IMR-90 (cell line): Measurements from ENCODE around the gene THRB. TPM values are rescaled to one million over a fixed set of nuclear protein-coding genes. Genes with fewer than 3 reads are reported as not detected.

Source experiments
- ATAC-seq: fragments of 200-7000 bp; cut with Tn5 transposase; 2 replicates; pipeline ENCODE4 v1.9.1; 2020; ENCODE audit warnings: low read depth, mild to moderate bottlenecking, moderate library complexity
- BruUV-seq: library from RNA; stranded (reverse); fragments of 400-500 nt; replicated peaks from 2 replicates; lab custom pipeline; 2021; lab: Mats Ljungman, UMichigan
- CTCF ChIA-PET: fragments of 300-600 bp; formaldehyde crosslinking; extraction: SDS; loops from one replicate; lab custom pipeline; 2021; ENCODE audit warnings: antibody characterized with exemption; lab: Yijun Ruan, JAX
- POLR2A ChIA-PET: fragments of 300-600 bp; sonication (Branson Sonifier 250); formaldehyde crosslinking; loops from one replicate; lab custom pipeline; 2022; ENCODE audit warnings: antibody characterized with exemption; ENCODE audit not compliant: unreplicated experiment; lab: Charles Lee
- DNase-seq: peaks from one replicate; pipeline ENCODE4 v3.0.0; 2013
- H2AFZ ChIP-seq: replicated peaks from 2 replicates; pipeline ENCODE3; 2013; ENCODE audit warnings: low read length, mild to moderate bottlenecking; ENCODE audit not compliant: poor library complexity
- H2AK5ac ChIP-seq: 2 replicates; pipeline ENCODE4 v1.6.1; 2013; ENCODE audit warnings: low read depth, low read length, inconsistent platforms
- H2AK9ac ChIP-seq: replicated peaks from 2 replicates; pipeline ENCODE3; 2013; ENCODE audit warnings: mild to moderate bottlenecking, low read depth, low read length, moderate library complexity; ENCODE audit not compliant: poor library complexity
- H2BK120ac ChIP-seq: 2 replicates; pipeline ENCODE4 v1.6.1; 2013; ENCODE audit warnings: low read depth, low read length, inconsistent platforms
- H2BK15ac ChIP-seq: 3 replicates; pipeline ENCODE4 v1.6.1; 2013; ENCODE audit warnings: low read depth, low read length, inconsistent platforms
- H2BK20ac ChIP-seq: 2 replicates; pipeline ENCODE4 v1.6.1; 2013; ENCODE audit warnings: low read depth, mild to moderate bottlenecking, inconsistent platforms, low read length, moderate library complexity
- H2BK5ac ChIP-seq: 2 replicates; pipeline ENCODE4 v1.6.1; 2013; ENCODE audit warnings: mild to moderate bottlenecking, low read depth, low read length, inconsistent platforms; ENCODE audit not compliant: poor library complexity, severe bottlenecking
- H3K14ac ChIP-seq: replicated peaks from 2 replicates; pipeline ENCODE4 v1.6.1; 2013; ENCODE audit warnings: low read depth, low read length, inconsistent platforms
- H3K18ac ChIP-seq: 2 replicates; pipeline ENCODE4 v1.6.1; 2013; ENCODE audit warnings: low read depth, low read length, control low read depth
- H3K23ac ChIP-seq: 2 replicates; pipeline ENCODE4 v1.6.1; 2013; ENCODE audit warnings: low read depth, low read length, inconsistent platforms
- H3K27ac ChIP-seq: 2 replicates; pipeline ENCODE4 v1.5.1; 2013; ENCODE audit warnings: mild to moderate bottlenecking, control low read depth, low read length; ENCODE audit not compliant: insufficient read depth
- H3K27me3 ChIP-seq: 2 replicates; pipeline ENCODE4 v1.6.1; 2013; ENCODE audit warnings: low read length; ENCODE audit not compliant: control insufficient read depth, insufficient read depth
- H3K36me3 ChIP-seq: 2 replicates; pipeline ENCODE4 v1.6.1; 2013; ENCODE audit warnings: low read length, mixed read lengths; ENCODE audit not compliant: control insufficient read depth, insufficient read depth
- H3K4ac ChIP-seq: 2 replicates; pipeline ENCODE4 v1.6.1; 2013; ENCODE audit warnings: low read depth, low read length, inconsistent platforms
- H3K4me1 ChIP-seq: 2 replicates; pipeline ENCODE4 v1.6.1; 2013; ENCODE audit warnings: low read length, mixed read lengths; ENCODE audit not compliant: control insufficient read depth, insufficient read depth
- H3K4me2 ChIP-seq: 2 replicates; pipeline ENCODE4 v1.6.1; 2013; ENCODE audit warnings: low read depth, mild to moderate bottlenecking, control low read depth, low read length, moderate library complexity
- H3K4me3 ChIP-seq: 2 replicates; pipeline ENCODE4 v1.5.1; 2013; ENCODE audit warnings: low read depth, mild to moderate bottlenecking, control low read depth, low read length, moderate library complexity; ENCODE audit not compliant: insufficient read depth
- H3K56ac ChIP-seq: 2 replicates; pipeline ENCODE4 v1.6.1; 2013; ENCODE audit warnings: low read length, inconsistent platforms; ENCODE audit not compliant: insufficient read depth; ENCODE audit errors: extremely low read depth
- H3K79me1 ChIP-seq, 2 experiments: 2 replicates each; pipeline ENCODE4 v1.6.1; 2013; ENCODE audit warnings: low read length in 2 of 2, inconsistent platforms in 1 of 2, low read depth in 1 of 2
- H3K9ac ChIP-seq: 2 replicates; pipeline ENCODE4 v1.6.1; 2013; ENCODE audit warnings: low read depth, low read length, control low read depth
- H3K9me1 ChIP-seq: 2 replicates; pipeline ENCODE4 v1.6.1; 2013; ENCODE audit warnings: low read length, inconsistent platforms; ENCODE audit not compliant: insufficient read depth
- H3K9me3 ChIP-seq: 2 replicates; pipeline ENCODE4 v1.6.1; 2013; ENCODE audit warnings: low read length; ENCODE audit not compliant: control insufficient read depth, insufficient read depth
- H4K20me1 ChIP-seq: 2 replicates; pipeline ENCODE4 v1.6.1; 2013; ENCODE audit warnings: low read length, inconsistent platforms; ENCODE audit not compliant: insufficient read depth
- H4K5ac ChIP-seq: 2 replicates; pipeline ENCODE4 v1.6.1; 2013; ENCODE audit warnings: mild to moderate bottlenecking, low read depth, low read length, control low read depth
- H4K8ac ChIP-seq, 2 experiments: 2 replicates each; pipeline ENCODE4 v1.6.1; 2013; ENCODE audit warnings: low read depth in 2 of 2, low read length in 2 of 2, control low read depth in 1 of 2, inconsistent platforms in 1 of 2
- H4K91ac ChIP-seq: 2 replicates; pipeline ENCODE4 v1.6.1; 2013; ENCODE audit warnings: low read depth, low read length, inconsistent platforms; ENCODE audit not compliant: insufficient read depth
- CHD1 ChIP-seq: IDR thresholded peaks from 2 replicates; pipeline ENCODE4 v1.6.1; 2012; ENCODE audit warnings: low read depth, low read length, improper control_type of control experiment
- MAFK ChIP-seq: IDR thresholded peaks from 2 replicates; pipeline ENCODE4 v1.6.1; 2012; ENCODE audit warnings: low read depth, low read length, improper control_type of control experiment
- MXI1 ChIP-seq: IDR thresholded peaks from 2 replicates; pipeline ENCODE4 v1.6.1; 2012; ENCODE audit warnings: low read depth, mild to moderate bottlenecking, low read length, moderate library complexity, borderline replicate concordance
- NFE2L2 ChIP-seq: fragments of 150-350 bp; IDR thresholded peaks from 2 replicates; pipeline ENCODE4 v1.6.1; 2016; ENCODE audit warnings: low read depth, mild to moderate bottlenecking, low read length
- POLR2A ChIP-seq: IDR thresholded peaks from 2 replicates; pipeline ENCODE4 v1.6.1; 2012; ENCODE audit warnings: mild to moderate bottlenecking, low read depth, low read length
- RAD21 ChIP-seq: IDR thresholded peaks from 2 replicates; pipeline ENCODE4 v1.6.1; 2012; ENCODE audit warnings: low read length, improper control_type of control experiment
- RCOR1 ChIP-seq: IDR thresholded peaks from 2 replicates; pipeline ENCODE4 v1.6.1; 2012; ENCODE audit warnings: mild to moderate bottlenecking, low read length, improper control_type of control experiment; ENCODE audit not compliant: insufficient replicate concordance
- SMC3 ChIP-seq: fragments of 150-350 bp; IDR thresholded peaks from 2 replicates; pipeline ENCODE4 v1.6.1; 2016; ENCODE audit warnings: low read depth, mild to moderate bottlenecking, antibody characterized with exemption, low read length, moderate library complexity
- WGBS, 2 experiments: methylation state at CpG; one replicate each; pipeline versions ENCODE4 v1.1.5 to v1.1.7; 2013; ENCODE audit warnings: missing lambda C conversion rate in 2 of 2; ENCODE audit not compliant: insufficient read length in 1 of 2; ENCODE audit errors: extremely low coverage in 2 of 2; 5-methylcytosine and 5-hydroxymethylcytosine counted together
- dilution Hi-C: fragments of 300-500 bp; cut with HindIII; formaldehyde crosslinking; loops from one replicate; pipeline ENCODE4 v1.14.3; 2018; ENCODE audit warnings: low sequenced_read_pairs; ENCODE audit not compliant: unreplicated experiment
- in situ Hi-C: fragments of 300-500 bp; cut with MboI; formaldehyde crosslinking; loops from 3 replicates; pipeline ENCODE4 v1.14.3; 2019; ENCODE audit warnings: low sequenced_read_pairs, inconsistent platforms, mixed read lengths
- intact Hi-C: fragments of 100-400 bp; cut with micrococcal nuclease; formaldehyde crosslinking; loops from 2 replicates; pipeline ENCODE4 v1.10.0; 2022
- polyA plus RNA-seq, 3 experiments: library from polyadenylated mRNA; depleted of rRNA; stranded (reverse); fragments of >200 nt; gene quantifications; 2 replicates each; pipeline ENCODE4 v1.2.3, GENCODE V29; 2012; ENCODE audit warnings: low replicate concordance in 1 of 3
- total RNA-seq: library from RNA; depleted of rRNA; stranded (reverse); fragments of >200 nt; gene quantifications from 2 replicates; pipeline ENCODE4 v1.2.3, GENCODE V29; 2012
- TF ChIP-seq, protein P1 (sequence below): conservative IDR thresholded peaks from 2 replicates; pipeline ENCODE4 v1.5.1; 2012; ENCODE audit warnings: mild to moderate bottlenecking, low read depth, low read length, improper control_type of control experiment
- TF ChIP-seq, protein P2 (sequence below): fragments of 150-350 bp; IDR thresholded peaks from 2 replicates; pipeline ENCODE4 v1.6.1; 2016; ENCODE audit warnings: low read depth, mild to moderate bottlenecking, low read length, moderate library complexity, borderline replicate concordance

Gene THRB
- total and polyA plus RNA-seq, 2 of the 4 experiments (the other 2 are of a cell fraction): under 0.01 TPM; not detected in 1

DNA sequence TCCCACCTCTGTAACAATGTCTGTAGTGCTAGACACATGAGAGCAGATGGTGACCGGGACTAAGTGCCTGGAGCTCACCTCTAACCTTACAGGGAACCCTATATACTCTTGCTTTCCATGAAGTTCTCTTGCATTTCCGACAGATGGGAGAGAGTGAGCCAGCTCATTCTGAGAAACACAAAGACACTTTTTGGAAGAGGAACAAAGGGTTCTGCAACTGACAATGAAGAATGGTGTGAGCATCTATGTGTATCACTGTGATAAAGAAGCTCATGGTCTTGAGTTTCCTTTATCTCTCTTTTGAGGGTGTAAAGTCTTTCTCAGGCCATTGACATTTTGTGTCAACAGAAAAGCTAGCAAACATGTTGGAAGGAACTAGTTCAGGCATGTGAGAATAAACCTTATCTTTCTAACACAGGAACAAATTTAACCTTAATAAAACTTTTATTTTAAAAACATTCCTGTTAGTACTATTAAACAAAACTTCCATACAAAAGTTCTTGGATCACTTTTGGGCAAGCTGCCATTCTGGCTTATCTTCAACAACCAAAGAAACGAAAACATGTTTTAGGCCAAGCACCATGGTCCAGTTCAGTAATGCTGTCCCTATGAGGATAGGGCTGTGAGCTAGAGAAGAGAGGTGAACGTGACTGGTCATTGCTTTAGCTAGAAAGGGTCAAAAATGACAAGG, 142.7 kb downstream of the THRB start:
- Histone ChIP-seq H3K79me1 (no peaks in the 10 kb centered on the region), H3K56ac (no peak overlapping the region), H2BK20ac (no peak overlapping the region), H3K27me3 (peaks cover 2% of the 10 kb centered on the region; the same call in 1 of the 2 replicates), H2AFZ (no peak overlapping the region), H2BK120ac (no peak overlapping the region), H4K8ac (no peak overlapping the region), H3K36me3 (no peaks in the 10 kb centered on the region), H2AK9ac (no peak overlapping the region), H2BK15ac (no peak overlapping the region), H4K5ac (no peak overlapping the region), H3K23ac (no peak overlapping the region), H3K4me1 (no peaks in the 10 kb centered on the region), H3K4me3 (no peak overlapping the region), H3K4me2 (no peak overlapping the region), H3K9me1 (no peaks in the 10 kb centered on the region; the same call in 1 of the 2 replicates), H3K18ac (no peak overlapping the region), H2BK5ac (no peak overlapping the region), H3K9ac (no peak overlapping the region), H3K9me3 (no peaks in the 10 kb centered on the region), H3K4ac (no peak overlapping the region), H3K14ac (no peak overlapping the region), H3K27ac (no peak overlapping the region), H4K91ac (no peak overlapping the region), H2AK5ac (no peak overlapping the region), H4K20me1 (no peaks in the 10 kb centered on the region)
- in situ Hi-C loops: no loop called here
- dilution Hi-C loops: no loop called here
- no peak for TF ChIP-seq RAD21
- TF ChIP-seq SMC3: no peak
- TF ChIP-seq CHD1: no peak
- no peak for TF ChIP-seq MAFK
- no peak for TF ChIP-seq MXI1
- TF ChIP-seq, protein P1, sequence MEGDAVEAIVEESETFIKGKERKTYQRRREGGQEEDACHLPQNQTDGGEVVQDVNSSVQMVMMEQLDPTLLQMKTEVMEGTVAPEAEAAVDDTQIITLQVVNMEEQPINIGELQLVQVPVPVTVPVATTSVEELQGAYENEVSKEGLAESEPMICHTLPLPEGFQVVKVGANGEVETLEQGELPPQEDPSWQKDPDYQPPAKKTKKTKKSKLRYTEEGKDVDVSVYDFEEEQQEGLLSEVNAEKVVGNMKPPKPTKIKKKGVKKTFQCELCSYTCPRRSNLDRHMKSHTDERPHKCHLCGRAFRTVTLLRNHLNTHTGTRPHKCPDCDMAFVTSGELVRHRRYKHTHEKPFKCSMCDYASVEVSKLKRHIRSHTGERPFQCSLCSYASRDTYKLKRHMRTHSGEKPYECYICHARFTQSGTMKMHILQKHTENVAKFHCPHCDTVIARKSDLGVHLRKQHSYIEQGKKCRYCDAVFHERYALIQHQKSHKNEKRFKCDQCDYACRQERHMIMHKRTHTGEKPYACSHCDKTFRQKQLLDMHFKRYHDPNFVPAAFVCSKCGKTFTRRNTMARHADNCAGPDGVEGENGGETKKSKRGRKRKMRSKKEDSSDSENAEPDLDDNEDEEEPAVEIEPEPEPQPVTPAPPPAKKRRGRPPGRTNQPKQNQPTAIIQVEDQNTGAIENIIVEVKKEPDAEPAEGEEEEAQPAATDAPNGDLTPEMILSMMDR: no peak
- TF ChIP-seq NFE2L2: no peak
- TF ChIP-seq RCOR1: no peak
- TF ChIP-seq, protein P2, sequence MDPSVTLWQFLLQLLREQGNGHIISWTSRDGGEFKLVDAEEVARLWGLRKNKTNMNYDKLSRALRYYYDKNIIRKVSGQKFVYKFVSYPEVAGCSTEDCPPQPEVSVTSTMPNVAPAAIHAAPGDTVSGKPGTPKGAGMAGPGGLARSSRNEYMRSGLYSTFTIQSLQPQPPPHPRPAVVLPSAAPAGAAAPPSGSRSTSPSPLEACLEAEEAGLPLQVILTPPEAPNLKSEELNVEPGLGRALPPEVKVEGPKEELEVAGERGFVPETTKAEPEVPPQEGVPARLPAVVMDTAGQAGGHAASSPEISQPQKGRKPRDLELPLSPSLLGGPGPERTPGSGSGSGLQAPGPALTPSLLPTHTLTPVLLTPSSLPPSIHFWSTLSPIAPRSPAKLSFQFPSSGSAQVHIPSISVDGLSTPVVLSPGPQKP: no peak
- no peak for TF ChIP-seq POLR2A
- WGBS, 2 experiments: 33% methylated on average over 1 of the region's 4 CpGs; no CpG with 5 or more reads in 1 of the 2 experiments
- BruUV-seq: no TSS peak
- CTCF ChIA-PET: interaction anchor here (1.2 kb wide), 1 partner anchor 10 kb away, joined by 4 read pairs; no protein-coding TSS in a partner anchor
- POLR2A ChIA-PET: no interaction called here
- no peak for ATAC-seq
- intact Hi-C loops: no loop called here
- no peak for DNase-seq
